GM19193 (cell line): ENCODE data around the gene ISLR.

ENCODE experiments used
- POLR2A ChIP-seq: IDR thresholded peaks from 4 replicates; pipeline ENCODE4 v1.6.1; 2011; ENCODE audit not compliant: insufficient read depth, insufficient read length; ENCODE audit errors: extremely low read depth

ISLR gene

GRCh38 chr15:74222240-74223119, 49.0 kb downstream of the ISLR start:
- no peak for TF ChIP-seq POLR2A

DNA sequence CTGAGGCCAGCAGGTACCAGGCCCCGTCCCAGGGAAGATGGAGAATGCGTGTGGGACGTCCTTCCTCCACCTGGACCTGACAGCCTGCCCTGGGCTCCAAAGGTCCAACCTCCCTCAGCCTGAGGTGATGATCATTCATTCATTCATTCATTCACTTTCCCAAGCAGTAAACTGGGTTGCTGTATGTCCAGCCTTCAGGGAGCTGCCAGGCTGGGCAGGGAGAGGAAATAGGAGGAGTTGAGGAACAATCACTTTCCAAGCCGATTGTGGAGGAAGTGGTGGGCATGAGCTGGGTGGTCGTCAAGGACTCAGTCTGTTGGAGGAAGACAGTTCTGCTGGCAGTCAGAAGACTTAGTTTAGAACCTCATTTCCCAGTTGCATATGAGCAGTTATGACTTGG, 52.4 kb downstream of the ISLR start:
- TF ChIP-seq POLR2A, result no peak
